Neuronal stem cell (in vitro differentiated cells): ENCODE measurements around the gene IQCH.

Experiments used
- DNase-seq: peaks from one replicate; pipeline ENCODE4 v3.0.0-alpha.2; 2013; ENCODE audit warnings: low spot score
- H2AFZ ChIP-seq: one replicate; pipeline ENCODE4 v1.6.1; 2013; ENCODE audit warnings: mild to moderate bottlenecking, low read length, inconsistent platforms
- H2AK5ac ChIP-seq: 2 replicates; pipeline ENCODE4 v1.6.1; 2013; ENCODE audit warnings: low read depth, mild to moderate bottlenecking, inconsistent platforms, low read length, moderate library complexity, mixed read lengths
- H2BK120ac ChIP-seq: 2 replicates; pipeline ENCODE4 v1.6.1; 2013; ENCODE audit warnings: low read depth, mild to moderate bottlenecking, inconsistent platforms, low read length, moderate library complexity, mixed read lengths
- H2BK12ac ChIP-seq: one replicate; pipeline ENCODE4 v1.6.1; 2013; ENCODE audit warnings: low read length, inconsistent platforms
- H2BK15ac ChIP-seq: 2 replicates; pipeline ENCODE4 v1.6.1; 2013; ENCODE audit warnings: mild to moderate bottlenecking, low read length, inconsistent platforms, mixed read lengths
- H2BK5ac ChIP-seq: one replicate; pipeline ENCODE4 v1.6.1; 2013; ENCODE audit warnings: inconsistent platforms, mild to moderate bottlenecking, low read length, moderate library complexity
- H3K14ac ChIP-seq: one replicate; pipeline ENCODE4 v1.6.1; 2013; ENCODE audit warnings: low read length, inconsistent platforms
- H3K18ac ChIP-seq: 2 replicates; pipeline ENCODE4 v1.6.1; 2013; ENCODE audit warnings: low read length, inconsistent platforms
- H3K23ac ChIP-seq: 2 replicates; pipeline ENCODE4 v1.6.1; 2013; ENCODE audit warnings: low read depth, mild to moderate bottlenecking, mixed read lengths, low read length, inconsistent platforms; ENCODE audit not compliant: poor library complexity
- H3K27ac ChIP-seq: replicated peaks from 3 replicates; pipeline ENCODE4 v1.5.1; 2013; ENCODE audit warnings: low read length, inconsistent platforms
- H3K27me3 ChIP-seq, 3 experiments: 2 replicates each; pipeline ENCODE4 v1.6.1; 2013; ENCODE audit warnings: low read length in 3 of 3, mild to moderate bottlenecking in 2 of 3, inconsistent platforms in 1 of 3, low read depth in 1 of 3, mixed read lengths in 1 of 3, moderate library complexity in 1 of 3; ENCODE audit not compliant: control insufficient read depth in 3 of 3, insufficient read depth in 3 of 3
- H3K36me3 ChIP-seq, 2 donors: replicated peaks in 1 of 2; 2 replicates each; pipeline ENCODE4 v1.6.1; 2013; ENCODE audit warnings: low read length in 2 of 2; ENCODE audit not compliant: control insufficient read depth in 2 of 2, insufficient read depth in 2 of 2
- H3K4ac ChIP-seq: 2 replicates; pipeline ENCODE4 v1.6.1; 2013; ENCODE audit warnings: inconsistent platforms, mild to moderate bottlenecking, low read length, moderate library complexity
- H3K4me1 ChIP-seq, 2 donors: 1 replicate in 1 of 2; 2 replicates in 1 of 2; pipeline ENCODE4 v1.6.1; 2013; ENCODE audit warnings: low read length in 2 of 2, low read depth in 1 of 2; ENCODE audit not compliant: control insufficient read depth in 2 of 2, insufficient read depth in 1 of 2
- H3K4me2 ChIP-seq: one replicate; pipeline ENCODE4 v1.6.1; 2013; ENCODE audit warnings: mild to moderate bottlenecking, low read length, inconsistent platforms; ENCODE audit not compliant: insufficient read depth, poor library complexity, severe bottlenecking
- H3K4me3 ChIP-seq, 2 donors: 2 replicates each; pipeline ENCODE4 v1.5.1; 2013; ENCODE audit warnings: low read length in 2 of 2, mild to moderate bottlenecking in 2 of 2, inconsistent platforms in 1 of 2, moderate library complexity in 1 of 2
- H3K79me1 ChIP-seq: one replicate; pipeline ENCODE4 v1.6.1; 2013; ENCODE audit warnings: low read depth, mild to moderate bottlenecking, inconsistent platforms, low read length, moderate library complexity
- H3K9ac ChIP-seq: one replicate; pipeline ENCODE4 v1.6.1; 2013; ENCODE audit warnings: mild to moderate bottlenecking, low read depth, low read length, inconsistent platforms; ENCODE audit not compliant: poor library complexity
- H3K9me3 ChIP-seq, 2 donors: replicated peaks in 1 of 2; 2 replicates each; pipeline versions ENCODE3 to v1.6.1; 2013; ENCODE audit warnings: low read length in 2 of 2, mild to moderate bottlenecking in 2 of 2, inconsistent platforms in 1 of 2, low read depth in 1 of 2, mixed read lengths in 1 of 2, moderate library complexity in 1 of 2; ENCODE audit not compliant: control insufficient read depth in 2 of 2, insufficient read depth in 1 of 2
- H4K8ac ChIP-seq: one replicate; pipeline ENCODE4 v1.6.1; 2013; ENCODE audit warnings: low read depth, mild to moderate bottlenecking, inconsistent platforms, low read length, moderate library complexity
- H4K91ac ChIP-seq: one replicate; pipeline ENCODE4 v1.6.1; 2013; ENCODE audit warnings: low read length, low read depth, mild to moderate bottlenecking, inconsistent platforms; ENCODE audit not compliant: poor library complexity
- WGBS, 2 donors: extraction: QIAGEN DNeasy Blood & Tissue Kit; methylation state at CpG; one replicate each; pipeline ENCODE4 v1.1.7; 2013; ENCODE audit warnings: missing lambda C conversion rate in 2 of 2, mixed read lengths in 1 of 2; ENCODE audit not compliant: insufficient read length in 2 of 2, insufficient replicate concordance in 1 of 2; ENCODE audit errors: extremely low coverage in 2 of 2; 5-methylcytosine and 5-hydroxymethylcytosine counted together

The IQCH gene

DNA sequence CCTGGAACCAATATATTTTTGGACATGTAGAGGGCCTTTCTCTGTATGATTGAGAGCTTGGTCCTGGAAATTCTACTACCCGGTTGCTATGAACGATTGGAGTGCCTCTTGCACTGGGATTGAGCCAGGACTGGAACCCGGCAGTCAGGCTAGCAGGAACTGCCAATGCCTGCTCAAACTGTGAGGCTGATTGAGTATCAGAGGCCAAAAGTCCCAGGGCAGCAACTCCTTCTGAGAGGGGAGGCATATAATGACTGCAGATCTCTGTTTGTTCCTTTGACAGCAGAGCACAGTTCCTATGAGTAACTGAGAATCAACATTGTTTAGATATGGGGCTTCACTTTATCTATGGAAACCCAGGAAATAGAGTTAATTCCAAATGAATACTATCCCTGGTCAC is 12.9 kb downstream of the IQCH start:
- peaks cover 0 to 3% of the 10 kb centered on the region in 2 donors for H3K9me3 ChIP-seq
- H3K14ac ChIP-seq: no peak overlapping the region
- H3K4me2 ChIP-seq: no peak overlapping the region
- H3K23ac ChIP-seq: no peak overlapping the region
- no peak overlapping the region for H3K9ac ChIP-seq
- H3K18ac ChIP-seq: no peak overlapping the region
- H3K36me3 ChIP-seq: no peaks in the 10 kb centered on the region
- no CpG with 5 or more reads among the region's 3 CpGs for WGBS, 2 donors
- H2BK120ac ChIP-seq: no peak overlapping the region
- H2AK5ac ChIP-seq: no peak overlapping the region
- H4K8ac ChIP-seq: no peak overlapping the region
- H3K4me3 ChIP-seq: no peak overlapping the region
- no peak overlapping the region for H2BK12ac ChIP-seq
- H3K27ac ChIP-seq: no peak overlapping the region
- H2AFZ ChIP-seq: no peak overlapping the region
- H2BK15ac ChIP-seq: no peak overlapping the region
- peaks cover 2% of the 10 kb centered on the region in 2 donors for H3K4me1 ChIP-seq
- no peaks in the 10 kb centered on the region for H3K27me3 ChIP-seq
- H3K79me1 ChIP-seq: no peaks in the 10 kb centered on the region
- no peak overlapping the region for H2BK5ac ChIP-seq
- no peak overlapping the region for H3K4ac ChIP-seq
- H4K91ac ChIP-seq: no peak overlapping the region
- DNase-seq: no peak

DNA sequence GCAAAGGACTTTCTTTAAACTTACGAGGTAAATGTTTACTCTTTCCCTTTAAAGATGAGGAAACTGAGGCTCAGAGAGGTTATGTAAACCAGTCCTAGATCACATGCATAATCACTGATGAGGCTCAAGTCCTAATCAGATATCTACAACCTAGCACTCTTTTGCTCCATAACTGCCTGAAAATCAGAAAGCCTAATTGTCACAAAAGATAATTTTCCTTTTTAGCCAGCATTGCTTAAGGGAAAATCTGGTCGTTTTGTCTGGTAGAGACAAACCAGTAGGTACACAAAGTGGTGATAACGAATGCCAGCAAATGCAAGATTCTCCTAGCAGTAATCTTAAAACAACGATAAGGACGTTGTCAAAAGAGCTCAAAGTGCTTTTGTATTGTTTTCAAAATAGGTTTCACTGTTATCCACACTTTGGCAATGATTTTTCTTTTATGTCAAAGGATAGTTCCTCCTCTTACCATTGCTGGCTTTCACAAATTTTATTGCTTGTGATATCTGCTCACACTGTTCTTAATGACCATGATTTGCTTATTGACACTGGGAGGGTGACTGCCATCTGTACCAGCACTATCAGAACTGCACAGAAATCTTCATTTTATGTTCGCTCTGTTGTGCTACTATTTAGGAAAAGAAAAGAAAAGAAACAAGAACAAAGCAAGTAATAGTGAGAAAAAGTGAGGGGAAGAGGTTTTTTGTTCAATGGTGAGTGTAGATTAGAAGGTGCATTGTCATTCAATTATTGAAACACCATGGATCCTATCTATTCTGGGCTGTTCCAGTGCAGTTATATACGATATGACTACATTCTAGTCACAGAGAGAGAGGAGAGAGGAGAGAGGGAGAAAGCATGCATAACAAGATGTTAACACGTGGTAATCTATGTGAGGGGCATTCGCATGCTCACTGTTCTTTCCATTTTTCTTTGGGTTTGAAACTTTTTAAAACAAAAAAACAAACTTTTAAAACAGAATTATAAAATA is 13.7 kb downstream of the IQCH start:
- H3K4me3 ChIP-seq: no peak overlapping the region
- no peaks in the 10 kb centered on the region for H3K27me3 ChIP-seq
- no peak overlapping the region for H2BK12ac ChIP-seq
- no peak overlapping the region for H3K14ac ChIP-seq
- peaks cover 0 to 3% of the 10 kb centered on the region in 2 donors for H3K9me3 ChIP-seq
- H3K36me3 ChIP-seq: no peaks in the 10 kb centered on the region
- H4K91ac ChIP-seq: no peak overlapping the region
- DNase-seq: no peak
- H2BK120ac ChIP-seq: no peak overlapping the region
- no peak overlapping the region for H2BK5ac ChIP-seq
- H3K23ac ChIP-seq: no peak overlapping the region
- no peak overlapping the region for H2AFZ ChIP-seq
- H3K4ac ChIP-seq: no peak overlapping the region
- WGBS, 2 donors: no CpG with 5 or more reads among the region's 9 CpGs
- H3K4me1 ChIP-seq: peaks cover 2% of the 10 kb centered on the region in 2 donors
- no peak overlapping the region for H3K4me2 ChIP-seq
- no peak overlapping the region for H3K9ac ChIP-seq
- no peak overlapping the region for H3K27ac ChIP-seq
- no peak overlapping the region for H4K8ac ChIP-seq
- H3K79me1 ChIP-seq: no peaks in the 10 kb centered on the region
- no peak overlapping the region for H2AK5ac ChIP-seq
- H2BK15ac ChIP-seq: no peak overlapping the region
- no peak overlapping the region for H3K18ac ChIP-seq

DNA sequence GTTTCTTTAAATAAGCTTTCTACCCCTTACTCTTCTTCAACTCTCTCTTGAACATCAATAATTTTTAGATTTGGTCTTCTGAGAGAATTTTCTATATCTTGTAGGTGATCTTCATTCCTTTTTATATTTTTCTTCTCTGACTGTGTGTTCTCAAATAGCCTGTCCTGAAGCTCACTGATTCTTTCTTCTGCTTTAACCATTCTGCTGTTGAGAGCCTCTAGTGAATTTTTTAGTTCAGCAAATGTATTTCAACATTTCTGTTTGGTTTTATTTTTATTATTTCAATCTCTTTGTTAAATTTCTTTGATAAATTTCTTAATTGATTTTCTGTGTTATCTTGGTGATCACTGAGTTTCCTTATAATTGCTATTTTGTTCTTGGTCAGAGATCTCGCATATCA is 19.6 kb downstream of the IQCH start:
- Histone ChIP-seq H3K79me1 (no peaks in the 10 kb centered on the region), H3K27ac (no peak overlapping the region), H4K91ac (no peak overlapping the region), H3K23ac (no peak overlapping the region), H2BK5ac (no peak overlapping the region), H4K8ac (no peak overlapping the region), H2BK15ac (no peak overlapping the region), H3K4me3 (no peak overlapping the region), H3K4ac (no peak overlapping the region), H2BK120ac (no peak overlapping the region), H3K4me2 (no peak overlapping the region), H3K18ac (no peak overlapping the region), H3K36me3 (no peaks in the 10 kb centered on the region), H3K27me3 (no peaks in the 10 kb centered on the region), H3K9me3 (peaks cover 3 to 11% of the 10 kb centered on the region in 2 donors), H3K14ac (no peak overlapping the region), H2BK12ac (no peak overlapping the region), H2AFZ (no peak overlapping the region), H3K4me1 (peaks cover 2% of the 10 kb centered on the region in 2 donors), H3K9ac (no peak overlapping the region), H2AK5ac (no peak overlapping the region)
- no peak for DNase-seq
- WGBS, 2 donors: no CpG with 5 or more reads among the region's 1 CpG

DNA sequence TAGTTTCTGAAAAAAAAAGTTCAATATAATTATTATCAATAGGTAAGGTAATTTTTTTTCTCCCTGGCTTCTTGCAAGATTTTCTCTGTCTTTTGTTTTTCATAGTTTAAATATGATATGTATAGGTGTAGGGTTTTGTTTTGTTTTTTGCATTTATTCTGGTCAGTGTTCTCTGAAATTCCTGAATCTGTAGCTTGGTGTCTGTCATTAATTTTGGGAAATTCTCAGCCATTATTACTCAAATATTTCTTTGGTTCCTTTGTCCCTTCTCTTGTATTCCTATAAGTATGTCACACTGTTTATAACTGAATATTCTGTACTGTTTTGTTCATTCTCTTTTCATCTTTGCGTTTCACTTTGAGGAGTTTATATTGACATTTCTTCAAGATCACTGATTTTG is 22.1 kb downstream of the IQCH start:
- H3K27me3 ChIP-seq: no peaks in the 10 kb centered on the region
- DNase-seq: no peak
- H2BK5ac ChIP-seq: no peak overlapping the region
- no peak overlapping the region for H3K14ac ChIP-seq
- H3K4me2 ChIP-seq: no peak overlapping the region
- H2AK5ac ChIP-seq: no peak overlapping the region
- WGBS, 2 donors: no CpG with 5 or more reads among the region's 1 CpG
- H3K4me3 ChIP-seq: no peak overlapping the region
- no peaks in the 10 kb centered on the region for H3K36me3 ChIP-seq
- no peak overlapping the region for H3K23ac ChIP-seq
- H3K4ac ChIP-seq: no peak overlapping the region
- no peak overlapping the region for H2AFZ ChIP-seq
- H2BK120ac ChIP-seq: no peak overlapping the region
- no peak overlapping the region for H4K8ac ChIP-seq
- H3K79me1 ChIP-seq: no peaks in the 10 kb centered on the region
- no peak overlapping the region for H3K9ac ChIP-seq
- H3K27ac ChIP-seq: no peak overlapping the region
- H2BK15ac ChIP-seq: no peak overlapping the region
- H3K9me3 ChIP-seq: peaks cover 3 to 8% of the 10 kb centered on the region in 2 donors
- peaks cover 0 to 3% of the 10 kb centered on the region in 2 donors for H3K4me1 ChIP-seq
- H4K91ac ChIP-seq: no peak overlapping the region
- no peak overlapping the region for H3K18ac ChIP-seq
- H2BK12ac ChIP-seq: no peak overlapping the region
